ENCODE data around the gene TRIM15.

DNA sequence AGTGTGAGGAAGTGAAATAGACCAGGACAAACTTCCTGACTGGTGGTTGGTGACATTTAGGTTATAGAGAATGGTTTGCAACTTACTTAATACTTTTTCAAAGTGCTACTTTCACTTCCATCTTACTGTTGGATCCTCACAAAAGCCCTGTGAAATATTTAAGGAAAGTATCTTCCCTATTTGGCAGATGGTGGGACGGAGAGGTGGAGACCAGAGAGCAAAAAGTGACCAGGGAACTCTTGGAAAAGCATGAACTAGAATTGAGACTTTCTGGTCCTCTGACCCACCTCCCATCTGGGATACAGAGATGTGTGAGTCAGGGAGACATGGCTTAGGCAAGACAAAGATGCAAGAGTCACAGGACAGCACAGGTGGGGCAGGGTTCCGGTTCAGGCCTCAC lies 5.3 kb upstream of the TRIM15 start:
- TF ChIP-seq TAF1 (IDR thresholded peaks at IDR 0.05; ENCODE audit: borderline replicate concordance, insufficient read depth, low read length) (no peak), POLR2AphosphoS5 (IDR thresholded peaks at IDR 0.05; ENCODE audit: low read depth, low read length) (no peak), SIN3A (IDR thresholded peaks at IDR 0.05; ENCODE audit: borderline replicate concordance, insufficient read depth, low read length) (no peak), FOXP2 (optimal IDR thresholded peaks at IDR 0.05; ENCODE audit: borderline replicate concordance, extremely low read depth, extremely low read length, insufficient read depth) (no peak)
- TF ChIP-seq, protein P1, sequence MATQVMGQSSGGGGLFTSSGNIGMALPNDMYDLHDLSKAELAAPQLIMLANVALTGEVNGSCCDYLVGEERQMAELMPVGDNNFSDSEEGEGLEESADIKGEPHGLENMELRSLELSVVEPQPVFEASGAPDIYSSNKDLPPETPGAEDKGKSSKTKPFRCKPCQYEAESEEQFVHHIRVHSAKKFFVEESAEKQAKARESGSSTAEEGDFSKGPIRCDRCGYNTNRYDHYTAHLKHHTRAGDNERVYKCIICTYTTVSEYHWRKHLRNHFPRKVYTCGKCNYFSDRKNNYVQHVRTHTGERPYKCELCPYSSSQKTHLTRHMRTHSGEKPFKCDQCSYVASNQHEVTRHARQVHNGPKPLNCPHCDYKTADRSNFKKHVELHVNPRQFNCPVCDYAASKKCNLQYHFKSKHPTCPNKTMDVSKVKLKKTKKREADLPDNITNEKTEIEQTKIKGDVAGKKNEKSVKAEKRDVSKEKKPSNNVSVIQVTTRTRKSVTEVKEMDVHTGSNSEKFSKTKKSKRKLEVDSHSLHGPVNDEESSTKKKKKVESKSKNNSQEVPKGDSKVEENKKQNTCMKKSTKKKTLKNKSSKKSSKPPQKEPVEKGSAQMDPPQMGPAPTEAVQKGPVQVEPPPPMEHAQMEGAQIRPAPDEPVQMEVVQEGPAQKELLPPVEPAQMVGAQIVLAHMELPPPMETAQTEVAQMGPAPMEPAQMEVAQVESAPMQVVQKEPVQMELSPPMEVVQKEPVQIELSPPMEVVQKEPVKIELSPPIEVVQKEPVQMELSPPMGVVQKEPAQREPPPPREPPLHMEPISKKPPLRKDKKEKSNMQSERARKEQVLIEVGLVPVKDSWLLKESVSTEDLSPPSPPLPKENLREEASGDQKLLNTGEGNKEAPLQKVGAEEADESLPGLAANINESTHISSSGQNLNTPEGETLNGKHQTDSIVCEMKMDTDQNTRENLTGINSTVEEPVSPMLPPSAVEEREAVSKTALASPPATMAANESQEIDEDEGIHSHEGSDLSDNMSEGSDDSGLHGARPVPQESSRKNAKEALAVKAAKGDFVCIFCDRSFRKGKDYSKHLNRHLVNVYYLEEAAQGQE (IDR thresholded peaks at IDR 0.05; ENCODE audit: insufficient read depth in 1 of 2, low read depth in 2 of 2, low read length in 2 of 2): no peak
